K562 (cell line): ENCODE measurements around the gene SPNS1. TPM values are rescaled to one million over a fixed set of nuclear protein-coding genes. Genes with fewer than 3 reads are reported as not detected.
A peak's percentile ranks its signal among the peaks of the same experiment; 100 is the strongest.

Source experiments
- ARID1B ChIP-seq: fragments of 450-650 bp; IDR thresholded peaks from 2 replicates; pipeline ENCODE4 v1.6.1; 2016; ENCODE audit warnings: antibody characterized with exemption, mild to moderate bottlenecking, inconsistent platforms
- ARID2 ChIP-seq: fragments of 450-650 bp; IDR thresholded peaks from 2 replicates; pipeline ENCODE4 v1.6.1; 2017; ENCODE audit warnings: antibody characterized with exemption, mild to moderate bottlenecking
- CBX1 ChIP-seq: sonication (generic); IDR thresholded peaks from 2 replicates; pipeline ENCODE4 v1.6.1; 2016; ENCODE audit warnings: antibody characterized with exemption, low read depth, mild to moderate bottlenecking
- CC2D1A ChIP-seq: fragments of 450-650 bp; IDR thresholded peaks from 2 replicates; pipeline ENCODE4 v1.6.1; 2017; ENCODE audit warnings: mild to moderate bottlenecking
- CREBBP ChIP-seq: IDR thresholded peaks from one replicate; pipeline ENCODE4 v1.6.1; 2012; ENCODE audit warnings: low read depth, mild to moderate bottlenecking, control low read depth, inconsistent platforms, low read length
- KDM2B ChIP-seq: fragments of 250-450 bp; sonication (Bioruptor Pico); IDR thresholded peaks from 2 replicates; pipeline ENCODE4 v1.8.0; 2021; ENCODE audit warnings: mild to moderate bottlenecking, moderate library complexity
- MTA1 ChIP-seq: fragments of 450-650 bp; IDR thresholded peaks from 2 replicates; pipeline ENCODE4 v1.6.1; 2017; ENCODE audit warnings: borderline replicate concordance
- NCOA2 ChIP-seq, 2 experiments: fragments of 450-650 bp; IDR thresholded peaks; 2 replicates each; pipeline ENCODE4 v1.6.1; 2018; ENCODE audit warnings: mild to moderate bottlenecking in 2 of 2, moderate library complexity in 1 of 2; ENCODE audit not compliant: partially characterized antibody in 2 of 2
- NKRF ChIP-seq: fragments of 450-650 bp; IDR thresholded peaks from 2 replicates; pipeline ENCODE4 v1.6.1; 2016; ENCODE audit warnings: borderline replicate concordance
- PHF21A ChIP-seq: fragments of 450-650 bp; IDR thresholded peaks from 2 replicates; pipeline ENCODE4 v1.6.1; 2017; ENCODE audit warnings: low read depth, borderline replicate concordance
- TAF7 ChIP-seq: fragments of 450-650 bp; IDR thresholded peaks from 2 replicates; pipeline ENCODE4 v1.6.1; 2016; ENCODE audit warnings: missing genetic modification characterization, missing compliant biosample characterization
- TAL1 ChIP-seq: fragments of 450-650 bp; IDR thresholded peaks from 2 replicates; pipeline ENCODE4 v1.6.1; 2016; ENCODE audit warnings: mild to moderate bottlenecking
- TFAP4 ChIP-seq: sonication (generic); formaldehyde crosslinking; IDR thresholded peaks from 2 replicates; pipeline ENCODE4 v1.8.0; 2022; ENCODE audit warnings: missing genetic modification reagents, mild to moderate bottlenecking, moderate library complexity, borderline replicate concordance
- ZBTB9 ChIP-seq: fragments of 450-650 bp; formaldehyde crosslinking; IDR thresholded peaks from 2 replicates; pipeline ENCODE4 v1.4.0; 2020; ENCODE audit warnings: mild to moderate bottlenecking, moderate library complexity
- ZKSCAN1 ChIP-seq: fragments of 150-350 bp; IDR thresholded peaks from 2 replicates; pipeline ENCODE4 v1.6.1; 2016; ENCODE audit warnings: low read depth, low read length
- ZNF347 ChIP-seq: fragments of 450-650 bp; formaldehyde crosslinking; IDR thresholded peaks from 2 replicates; pipeline ENCODE4 v1.4.0; 2020; ENCODE audit warnings: low read depth, mild to moderate bottlenecking, moderate library complexity
- ZNF583 ChIP-seq: fragments of 250-450 bp; sonication (Bioruptor Pico); IDR thresholded peaks from 2 replicates; pipeline ENCODE4 v1.4.0; 2020
- ZNF766 ChIP-seq: fragments of 200-800 bp; sonication (Bioruptor generic); conservative IDR thresholded peaks from 2 replicates; pipeline ENCODE4 v1.6.1; 2016; ENCODE audit warnings: missing genetic modification characterization, missing compliant biosample characterization
- polyA plus RNA-seq, 8 experiments: library from polyadenylated mRNA; depleted of rRNA in 4 of 8; stranded (reverse) in 5 of 8; unstranded in 3 of 8; fragments of >200 nt; fragmentation: Nextera tagmentation in 2 of 8; fragmentation: Illumina TruSeq in 1 of 8; extraction: Ambion mirVana in 2 of 8; extraction: Trizol in 1 of 8; gene quantifications; 2 replicates each; pipeline versions ENCODE4 v1.2.1 to v1.2.3, GENCODE V29; 2011 to 2014; ENCODE audit warnings: inconsistent platforms in 1 of 8, missing spikeins in 1 of 8
- total RNA-seq, 7 experiments: library from RNA; depleted of rRNA in 6 of 7; stranded (reverse); fragments of >200 nt in 6 of 7; fragmentation: Illumina TruSeq in 2 of 7; extraction: Trizol in 2 of 7; gene quantifications; 2 replicates each; pipeline versions ENCODE4 v1.2.1 to v1.2.3, GENCODE V29; 2011 to 2021; ENCODE audit warnings: low replicate concordance in 1 of 7
- TF ChIP-seq, protein P1 (sequence below): sonication (generic); formaldehyde crosslinking; IDR thresholded peaks from 2 replicates; pipeline ENCODE4 v1.8.1; 2023; ENCODE audit warnings: missing genetic modification reagents, mild to moderate bottlenecking, borderline replicate concordance

The SPNS1 gene
- total and polyA plus RNA-seq, 9 of the 15 experiments (the other 6 are each of a cell fraction or from before 2014, with no cell fraction given): 0.58 to 64.9 (median 13.7) TPM

DNA sequence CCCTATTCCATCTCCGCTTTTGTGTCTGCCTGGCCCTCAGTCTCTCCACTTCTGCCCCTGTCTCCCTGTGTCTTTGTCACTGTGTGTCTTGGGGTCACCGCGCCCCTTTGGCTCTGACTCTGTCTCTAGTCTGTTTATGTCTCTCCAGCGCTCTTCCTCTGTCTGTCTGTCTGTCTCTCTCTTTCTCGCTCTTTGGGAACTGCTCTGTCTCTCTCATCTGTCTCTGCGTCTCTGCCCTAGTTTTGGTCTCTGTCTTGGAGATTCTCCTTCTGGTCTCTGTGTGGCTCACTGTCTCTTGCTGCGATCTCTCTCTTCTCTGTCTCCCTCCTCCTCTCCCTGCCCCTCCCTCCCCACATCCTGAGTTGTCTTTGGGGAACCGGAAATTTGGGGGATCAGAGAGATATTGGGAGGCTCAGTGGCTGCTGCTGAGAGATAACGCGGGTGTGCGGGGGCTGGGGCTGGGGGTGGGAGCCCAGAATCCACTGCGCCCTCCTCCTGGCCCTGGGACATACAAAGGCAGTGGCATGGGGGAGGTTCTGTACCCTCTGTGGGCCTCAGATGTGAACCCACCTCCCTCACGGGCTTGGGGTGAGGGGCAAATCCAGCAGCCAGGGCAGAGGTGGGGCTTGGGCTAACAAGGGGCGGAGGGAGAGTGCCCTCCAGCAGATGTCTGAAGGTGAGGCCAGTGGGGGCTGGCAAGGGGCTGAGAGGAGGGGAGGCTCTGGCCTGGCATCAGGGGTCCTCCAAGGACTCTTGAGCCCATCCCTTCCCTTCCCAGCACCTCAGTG is 34.7 kb downstream of the SPNS1 start (continued):
- TF ChIP-seq ZBTB9 (CRISPR knock-in tag) (peak; percentile 73; the same call in 1 of the 2 replicates), ZNF766 (CRISPR knock-in tag) (0 out of 2 replicates have a peak, but pooled peaks have one; percentile 59), PHF21A (no peak), NKRF (peak; percentile 82), CREBBP (no peak), CBX1 (0 out of 2 replicates have a peak, but pooled peaks have one; percentile 42), ARID2 (peak; percentile 23; the same call in 1 of the 2 replicates), ZNF347 (CRISPR knock-in tag) (no peak), ZKSCAN1 (no peak; the same call in 1 of the 2 replicates), NCOA2 (IDR thresholded peaks at IDR 0.05; ENCODE audit: partially characterized antibody in 2 of 2) (peak in 1 of 2 experiments; percentile 58), TAL1 (peak; percentile 92), ZNF583 (CRISPR knock-in tag) (peak; percentile 81), TAF7 (tag) (no peak), MTA1 (no peak; the same call in 1 of the 2 replicates), ARID1B (peak; percentile 98), CC2D1A (peak; percentile 71; the same call in 1 of the 2 replicates), TFAP4 (CRISPR knock-in tag) (peak; percentile 66; the same call in 1 of the 2 replicates), KDM2B (CRISPR knock-in tag) (no peak)
- TF ChIP-seq, protein P1, sequence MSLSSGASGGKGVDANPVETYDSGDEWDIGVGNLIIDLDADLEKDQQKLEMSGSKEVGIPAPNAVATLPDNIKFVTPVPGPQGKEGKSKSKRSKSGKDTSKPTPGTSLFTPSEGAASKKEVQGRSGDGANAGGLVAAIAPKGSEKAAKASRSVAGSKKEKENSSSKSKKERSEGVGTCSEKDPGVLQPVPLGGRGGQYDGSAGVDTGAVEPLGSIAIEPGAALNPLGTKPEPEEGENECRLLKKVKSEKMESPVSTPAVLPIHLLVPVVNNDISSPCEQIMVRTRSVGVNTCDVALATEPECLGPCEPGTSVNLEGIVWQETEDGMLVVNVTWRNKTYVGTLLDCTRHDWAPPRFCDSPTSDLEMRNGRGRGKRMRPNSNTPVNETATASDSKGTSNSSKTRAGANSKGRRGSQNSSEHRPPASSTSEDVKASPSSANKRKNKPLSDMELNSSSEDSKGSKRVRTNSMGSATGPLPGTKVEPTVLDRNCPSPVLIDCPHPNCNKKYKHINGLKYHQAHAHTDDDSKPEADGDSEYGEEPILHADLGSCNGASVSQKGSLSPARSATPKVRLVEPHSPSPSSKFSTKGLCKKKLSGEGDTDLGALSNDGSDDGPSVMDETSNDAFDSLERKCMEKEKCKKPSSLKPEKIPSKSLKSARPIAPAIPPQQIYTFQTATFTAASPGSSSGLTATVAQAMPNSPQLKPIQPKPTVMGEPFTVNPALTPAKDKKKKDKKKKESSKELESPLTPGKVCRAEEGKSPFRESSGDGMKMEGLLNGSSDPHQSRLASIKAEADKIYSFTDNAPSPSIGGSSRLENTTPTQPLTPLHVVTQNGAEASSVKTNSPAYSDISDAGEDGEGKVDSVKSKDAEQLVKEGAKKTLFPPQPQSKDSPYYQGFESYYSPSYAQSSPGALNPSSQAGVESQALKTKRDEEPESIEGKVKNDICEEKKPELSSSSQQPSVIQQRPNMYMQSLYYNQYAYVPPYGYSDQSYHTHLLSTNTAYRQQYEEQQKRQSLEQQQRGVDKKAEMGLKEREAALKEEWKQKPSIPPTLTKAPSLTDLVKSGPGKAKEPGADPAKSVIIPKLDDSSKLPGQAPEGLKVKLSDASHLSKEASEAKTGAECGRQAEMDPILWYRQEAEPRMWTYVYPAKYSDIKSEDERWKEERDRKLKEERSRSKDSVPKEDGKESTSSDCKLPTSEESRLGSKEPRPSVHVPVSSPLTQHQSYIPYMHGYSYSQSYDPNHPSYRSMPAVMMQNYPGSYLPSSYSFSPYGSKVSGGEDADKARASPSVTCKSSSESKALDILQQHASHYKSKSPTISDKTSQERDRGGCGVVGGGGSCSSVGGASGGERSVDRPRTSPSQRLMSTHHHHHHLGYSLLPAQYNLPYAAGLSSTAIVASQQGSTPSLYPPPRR (CRISPR knock-in tag): 0 out of 2 replicates have a peak, but pooled peaks have one; percentile 49
